Mesodermal cell (in vitro differentiated cells): Measurements from ENCODE around the gene MFAP1.
A peak's percentile ranks its signal among the peaks of the same experiment; 100 is the strongest.
"Not testable (repeated sequence)": the region's sequence is repeated elsewhere in the genome, so short reads cannot be mapped to it uniquely, and the experiment has no call there.

ENCODE experiments used
- H3K27ac ChIP-seq: 2 replicates; pipeline ENCODE4 v1.7.0; 2013; ENCODE audit warnings: mild to moderate bottlenecking, low read depth, low read length, moderate library complexity; ENCODE audit not compliant: severe bottlenecking
- H3K36me3 ChIP-seq: 2 replicates; pipeline ENCODE4 v1.7.1; 2013; ENCODE audit warnings: mild to moderate bottlenecking, low read length, moderate library complexity; ENCODE audit not compliant: control insufficient read depth, insufficient read depth
- H3K4me1 ChIP-seq: one replicate; pipeline ENCODE4 v1.7.1; 2013; ENCODE audit warnings: mild to moderate bottlenecking, low read length; ENCODE audit not compliant: insufficient read depth, control insufficient read depth, poor library complexity, severe bottlenecking
- H3K4me3 ChIP-seq: 2 replicates; pipeline ENCODE4 v1.7.0; 2013; ENCODE audit warnings: low read length, control low read depth, mild to moderate bottlenecking; ENCODE audit not compliant: insufficient read depth, poor library complexity, severe bottlenecking; ENCODE audit errors: extremely low read depth
- H3K9me3 ChIP-seq: 2 replicates; pipeline ENCODE4 v1.7.1; 2013; ENCODE audit warnings: mild to moderate bottlenecking, low read length, moderate library complexity; ENCODE audit not compliant: control insufficient read depth
- WGBS, 2 experiments: methylation state at CpG; one replicate each; pipeline ENCODE4 v1.1.5; 2013; ENCODE audit warnings: missing lambda C conversion rate in 2 of 2; ENCODE audit not compliant: insufficient coverage in 2 of 2; 5-methylcytosine and 5-hydroxymethylcytosine counted together

MFAP1 gene

DNA sequence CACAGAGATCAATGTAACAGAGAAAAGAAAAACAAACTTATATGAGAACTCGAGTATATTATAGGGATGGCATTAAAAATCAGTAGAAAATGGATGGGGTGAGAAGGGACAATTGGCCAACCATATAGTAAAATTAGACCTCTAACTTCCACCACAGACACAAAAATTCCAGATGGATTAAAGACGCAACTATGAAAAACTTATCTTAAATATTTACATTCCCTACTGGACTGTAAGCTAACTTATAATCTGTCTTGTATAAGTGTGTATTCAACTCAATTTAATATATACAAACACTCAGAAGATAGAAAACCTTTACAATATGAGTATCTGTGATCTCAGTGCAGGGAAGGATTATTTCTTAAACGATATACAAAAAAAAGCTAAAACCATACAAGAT is 3.0 kb downstream of the MFAP1 start:
- no peaks in the 10 kb centered on the region for H3K4me1 ChIP-seq
- WGBS, 2 experiments, result 100% methylated on average over 1 of the region's 3 CpGs; no CpG with 5 or more reads in 1 of the 2 experiments
- H3K27ac ChIP-seq, result no peak overlapping the region
- no peak overlapping the region for H3K4me3 ChIP-seq
- H3K9me3 ChIP-seq, result peaks cover 3% of the 10 kb centered on the region
- H3K36me3 ChIP-seq, result peaks cover 20% of the 10 kb centered on the region

DNA sequence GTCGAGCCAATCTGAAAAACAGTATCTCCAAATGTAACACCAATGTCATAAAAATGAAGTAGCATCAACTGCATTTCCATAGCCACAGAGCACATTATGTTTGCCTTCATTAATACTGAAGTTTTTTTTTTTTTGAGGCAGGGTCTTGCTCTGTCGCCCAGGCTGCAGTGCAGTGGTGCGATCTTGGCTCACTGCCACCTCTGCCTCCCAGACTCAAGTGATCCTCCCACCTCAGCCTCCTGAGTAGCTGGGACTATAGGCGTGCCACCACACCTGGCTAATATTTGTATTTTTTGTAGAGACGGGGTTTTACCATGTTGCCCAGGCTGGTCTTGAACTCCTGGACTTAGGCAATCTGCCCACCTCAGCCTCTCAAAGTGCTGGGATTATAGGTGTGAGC is 9.4 kb downstream of the MFAP1 start:
- peaks cover 82% of the 10 kb centered on the region for H3K36me3 ChIP-seq
- H3K4me3 ChIP-seq, H3K4me1 ChIP-seq, H3K27ac ChIP-seq, H3K9me3 ChIP-seq: not testable (repeated sequence)
- 93 to 94% methylated on average over 2 to 3 of the region's 5 CpGs for WGBS, 2 experiments

DNA sequence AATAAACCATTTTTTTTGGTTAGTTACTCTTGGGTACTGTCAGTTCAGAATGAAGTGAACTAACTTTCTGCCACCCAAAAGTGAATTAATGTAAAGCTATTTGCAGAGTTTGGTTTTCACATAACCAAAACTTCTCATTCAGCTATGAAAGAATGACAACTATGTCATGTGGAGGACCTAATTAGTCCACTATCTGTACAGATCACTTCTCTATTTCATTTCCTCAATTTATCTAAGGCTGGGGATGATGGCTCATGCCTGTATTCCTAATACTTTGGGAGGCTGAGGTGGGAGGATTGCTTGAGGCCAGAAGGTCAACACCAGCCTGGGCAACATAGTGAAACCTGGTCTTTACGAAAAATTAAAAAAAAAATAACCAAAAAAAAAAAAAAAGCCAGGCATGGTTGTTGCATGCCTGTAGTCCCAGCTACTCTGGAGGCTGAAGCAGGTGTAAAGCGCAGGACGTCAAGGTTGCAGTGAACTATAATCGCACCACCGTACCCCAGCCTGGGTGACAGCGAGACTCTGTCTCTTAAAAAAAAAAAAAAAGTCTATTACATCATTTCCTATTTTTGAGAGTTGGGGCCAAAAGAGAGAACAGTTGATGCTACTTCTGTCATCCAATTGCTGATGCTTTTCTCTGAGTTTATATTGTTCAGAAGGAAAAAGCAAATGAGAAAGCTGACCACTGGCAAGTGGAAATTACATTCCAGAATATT is 15.4 kb downstream of the MFAP1 start:
- Histone ChIP-seq H3K4me3 (no peak overlapping the region), H3K4me1 (no peaks in the 10 kb centered on the region), H3K36me3 (peaks cover 97% of the 10 kb centered on the region), H3K9me3 (no peaks in the 10 kb centered on the region), H3K27ac (no peak overlapping the region)
- WGBS, 2 experiments, result 96 to 100% methylated on average over 3 of the region's 6 CpGs

DNA sequence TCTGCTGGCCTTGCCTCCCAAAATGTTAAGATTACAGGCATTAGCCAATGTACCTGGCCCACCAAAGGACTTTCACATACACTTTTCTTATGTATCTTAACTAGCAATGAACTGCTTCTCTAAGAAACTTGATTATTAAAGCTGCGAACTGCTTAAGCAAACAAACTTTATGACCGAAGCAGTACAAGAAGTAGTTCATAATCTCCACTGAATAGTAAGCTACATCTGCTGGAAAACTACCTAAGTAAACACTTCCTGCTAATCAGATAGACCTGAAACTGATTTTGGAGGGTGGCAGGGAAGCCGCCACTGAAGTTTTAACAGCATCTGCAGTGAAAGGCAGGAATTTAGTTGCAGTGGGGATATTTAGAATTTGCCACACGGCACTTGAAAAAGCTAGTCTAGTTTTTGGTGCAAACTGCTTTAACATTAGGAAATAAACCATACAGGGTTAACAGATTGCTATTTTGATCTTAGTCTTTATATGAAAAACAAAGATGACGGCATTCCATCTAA is 16.0 kb downstream of the MFAP1 start:
- WGBS, 2 experiments, result 88 to 96% methylated on average over 3 to 4 of the region's 5 CpGs
- Histone ChIP-seq H3K27ac (no peak overlapping the region), H3K4me3 (no peak overlapping the region), H3K4me1 (no peaks in the 10 kb centered on the region), H3K9me3 (no peaks in the 10 kb centered on the region), H3K36me3 (peaks cover 96% of the 10 kb centered on the region)

DNA sequence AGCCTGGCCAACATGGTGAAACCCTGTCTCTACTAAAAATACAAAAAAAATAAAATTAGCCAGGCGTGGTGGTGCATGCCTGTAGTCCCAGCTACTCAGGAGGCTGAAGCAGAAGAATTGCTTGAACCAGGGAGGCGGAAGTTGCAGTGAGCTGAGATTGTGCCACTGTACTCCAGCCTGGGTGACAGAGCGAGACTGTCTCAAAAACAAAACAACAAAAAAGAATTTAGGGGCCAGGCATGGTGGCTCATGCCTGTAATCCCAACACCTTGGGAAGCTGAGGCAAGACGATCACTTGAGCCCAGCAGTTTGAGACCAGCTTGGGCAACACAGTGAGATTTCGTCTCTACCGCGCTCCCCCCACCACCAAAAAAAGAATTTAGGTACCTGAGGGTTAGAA is 21.8 kb downstream of the MFAP1 start:
- H3K9me3 ChIP-seq, H3K4me1 ChIP-seq, H3K27ac ChIP-seq, H3K4me3 ChIP-seq: not testable (repeated sequence)
- WGBS, 2 experiments, result 96% methylated on average over 4 of the region's 7 CpGs
- H3K36me3 ChIP-seq, result peaks cover 81% of the 10 kb centered on the region

DNA sequence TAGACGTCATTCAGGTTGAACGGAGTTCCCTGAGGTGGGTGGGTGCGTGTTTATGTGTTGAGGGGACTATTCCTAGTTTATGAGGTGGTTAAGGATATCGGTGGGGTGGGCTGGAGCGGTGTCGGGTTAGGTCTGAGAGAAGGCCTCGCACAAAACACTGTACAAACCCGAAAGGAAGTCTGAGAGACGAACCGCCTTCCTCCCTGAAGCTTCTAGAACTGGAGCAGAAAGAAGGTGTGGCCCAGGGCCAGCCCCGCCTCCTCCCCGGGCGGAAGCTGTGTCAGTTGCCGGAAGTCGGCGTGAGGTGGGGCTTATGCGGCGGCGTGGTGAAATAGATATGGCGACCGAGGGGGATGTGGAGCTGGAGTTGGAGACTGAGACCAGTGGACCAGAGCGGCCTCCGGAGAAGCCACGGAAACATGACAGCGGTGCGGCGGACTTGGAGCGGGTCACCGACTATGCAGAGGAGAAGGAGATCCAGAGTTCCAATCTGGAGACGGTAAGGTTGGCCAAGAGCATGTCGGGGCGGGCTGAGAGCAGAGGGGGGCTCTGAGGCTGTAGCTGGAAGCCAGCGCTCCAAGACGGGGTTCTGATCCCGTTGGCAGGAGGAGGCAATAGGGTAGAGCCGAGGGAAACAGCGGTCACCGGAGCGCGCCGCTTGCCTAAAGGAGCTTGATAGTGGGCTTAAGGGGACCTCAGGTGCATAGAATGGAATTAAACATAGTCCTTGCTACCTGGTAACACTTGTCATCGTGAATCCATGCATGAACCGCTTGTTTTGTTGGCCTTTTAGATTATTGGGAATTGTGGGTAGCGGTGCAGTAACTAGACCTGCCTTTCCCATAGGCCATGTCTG is 24.0 kb downstream of the MFAP1 start, which contains the start of gene HYPK:
HYPK (plus strand) TSS at position 314 of the 856 bp plus-strand sequence; CDS start at position 338, 24 bp downstream.
- Histone ChIP-seq H3K4me1 (peaks cover 19% of the 10 kb centered on the region), H3K36me3 (peaks cover 84% of the 10 kb centered on the region), H3K4me3 (peak within 1 kb of the TSS; percentile 90), H3K27ac (peak within 1 kb of the TSS; percentile 85), H3K9me3 (peaks cover 6% of the 10 kb centered on the region)
- WGBS, 2 experiments, result 14 to 15% methylated on average over 37 to 41 of the region's 44 CpGs

DNA sequence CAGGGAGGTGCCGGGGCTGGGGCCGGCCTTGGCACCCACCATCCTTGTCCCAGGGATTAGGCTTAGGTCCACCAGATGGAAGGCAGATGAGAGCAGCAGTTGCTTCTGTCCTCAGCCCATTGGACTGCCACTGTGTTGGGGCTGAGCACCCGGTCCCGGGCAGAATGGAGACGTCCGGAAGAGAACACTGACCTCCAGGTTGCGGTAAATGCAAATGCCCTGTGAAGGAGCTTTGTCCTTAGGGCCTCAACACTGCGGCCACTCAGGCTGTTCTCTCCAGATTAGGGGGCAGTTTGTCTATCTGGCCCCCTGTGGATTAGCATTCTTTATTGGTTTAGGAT is 24.6 kb downstream of the MFAP1 start, which contains the start of gene SERINC4:
SERINC4 (minus strand) TSS at position 276 of the 341 bp plus-strand sequence; CDS start at position 42, 234 bp downstream.
- Histone ChIP-seq H3K4me3 (peak within 1 kb of the TSS; percentile 90), H3K4me1 (peaks cover 25% of the 10 kb centered on the region), H3K9me3 (peaks cover 6% of the 10 kb centered on the region), H3K27ac (peak within 1 kb of the TSS; percentile 85), H3K36me3 (peaks cover 84% of the 10 kb centered on the region)
- 98 to 99% methylated on average over 8 of the region's 8 CpGs for WGBS, 2 experiments

DNA sequence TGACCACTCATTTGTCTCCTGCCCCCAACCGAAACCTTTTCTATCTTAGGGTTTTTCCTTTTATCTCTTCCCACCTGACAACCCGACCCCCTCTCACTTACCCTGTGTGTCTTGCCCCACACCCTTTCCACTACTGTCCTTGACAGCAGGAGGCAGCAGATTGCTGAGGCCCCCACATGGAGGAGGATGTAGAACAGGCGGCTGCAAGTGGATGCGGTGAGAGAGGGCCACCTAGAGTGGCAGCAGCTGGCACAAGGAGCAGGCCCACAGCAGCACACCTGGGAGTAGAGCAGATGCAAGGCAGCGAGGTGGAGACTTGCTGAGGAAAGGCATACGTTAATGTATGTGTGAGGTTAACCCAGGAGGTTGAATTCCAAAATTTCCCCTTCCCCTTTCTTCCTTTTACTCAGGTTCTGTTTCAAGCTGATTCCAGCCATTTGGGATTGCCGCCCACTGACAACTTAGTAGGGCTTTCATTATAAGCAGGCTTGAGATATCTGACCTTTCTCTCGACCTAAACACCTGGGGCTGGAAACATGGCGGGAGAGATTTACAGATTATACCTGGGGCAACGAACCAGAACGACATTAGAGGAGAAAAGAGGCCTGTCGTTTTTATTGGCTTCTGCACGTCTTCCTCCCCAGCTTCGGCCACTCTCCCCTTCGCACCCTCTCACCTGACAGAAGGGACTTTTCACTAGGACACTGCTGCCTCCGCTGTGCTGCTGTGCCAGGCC is 25.1 kb downstream of the MFAP1 start:
- 94 to 96% methylated on average over 11 to 15 of the region's 16 CpGs for WGBS, 2 experiments
- Histone ChIP-seq H3K4me1 (peaks cover 30% of the 10 kb centered on the region), H3K9me3 (peaks cover 6% of the 10 kb centered on the region), H3K27ac (no peak overlapping the region), H3K4me3 (no peak overlapping the region), H3K36me3 (peaks cover 83% of the 10 kb centered on the region)

DNA sequence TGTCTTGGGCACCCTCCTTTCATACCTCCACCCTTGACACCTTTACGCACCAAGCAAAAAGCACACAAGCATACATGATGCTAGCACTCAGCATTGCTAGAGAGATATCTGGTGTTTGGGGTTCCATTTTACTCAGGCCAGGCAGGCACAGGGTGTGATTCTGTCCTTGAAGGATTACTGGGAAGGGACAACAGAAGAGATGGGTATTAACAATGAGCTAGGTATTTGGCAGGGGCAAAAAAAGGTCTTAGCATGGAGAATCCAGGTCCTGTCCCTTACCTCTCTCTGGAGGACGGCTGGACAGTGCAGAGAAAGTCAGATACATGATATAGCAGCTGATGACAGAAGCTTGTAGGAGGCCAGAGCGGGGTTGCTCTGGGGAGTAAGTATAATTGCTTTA is 27.9 kb downstream of the MFAP1 start:
- peak overlapping the region; percentile 10 for H3K27ac ChIP-seq
- peaks cover 6% of the 10 kb centered on the region for H3K9me3 ChIP-seq
- peaks cover 74% of the 10 kb centered on the region for H3K36me3 ChIP-seq
- H3K4me3 ChIP-seq, result no peak overlapping the region
- H3K4me1 ChIP-seq, result peaks cover 40% of the 10 kb centered on the region
- WGBS, 2 experiments, result 95% methylated on average over 2 of the region's 3 CpGs; no CpG with 5 or more reads in 1 of the 2 experiments

DNA sequence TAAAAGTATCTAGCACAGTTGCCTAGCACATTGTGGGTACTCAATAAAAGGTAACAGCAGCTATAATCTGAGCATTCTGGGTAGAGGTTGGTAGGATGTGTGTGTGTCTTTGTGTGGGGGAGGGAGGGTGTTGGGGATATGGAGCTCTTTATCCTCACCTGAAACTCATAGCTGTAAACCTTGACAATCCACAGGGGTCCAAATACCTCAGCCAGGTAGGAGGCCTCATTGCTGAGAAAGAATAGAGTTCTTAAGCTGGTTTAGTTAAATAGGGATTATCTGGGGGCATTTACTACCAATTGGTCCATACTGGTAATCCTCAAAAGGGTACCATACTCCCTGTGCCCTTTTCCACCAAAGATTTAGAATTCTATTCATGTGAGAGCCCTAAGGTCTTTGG is 28.5 kb downstream of the MFAP1 start:
- H3K4me3 ChIP-seq, result no peak overlapping the region
- peaks cover 40% of the 10 kb centered on the region for H3K4me1 ChIP-seq
- H3K36me3 ChIP-seq, result peaks cover 71% of the 10 kb centered on the region
- H3K27ac ChIP-seq, result no peak overlapping the region
- peaks cover 6% of the 10 kb centered on the region for H3K9me3 ChIP-seq
